LNCaP clone FGC (cell line): ENCODE results near the gene ANKS6.

Source experiments
- DNase-seq: peaks from one replicate; pipeline ENCODE4 v3.0.0-alpha.2; 2011; ENCODE audit warnings: low read depth
- H3K4me3 ChIP-seq: 2 replicates; pipeline ENCODE4 v1.5.1; 2011; ENCODE audit warnings: mild to moderate bottlenecking, low read depth, low read length, control low read depth
- TF ChIP-seq, protein P1 (sequence below): IDR thresholded peaks from 2 replicates; pipeline ENCODE4 v1.5.1; 2012; ENCODE audit warnings: mild to moderate bottlenecking; ENCODE audit not compliant: control insufficient read depth, insufficient read depth; ENCODE audit errors: extremely low read depth

Gene ANKS6

DNA sequence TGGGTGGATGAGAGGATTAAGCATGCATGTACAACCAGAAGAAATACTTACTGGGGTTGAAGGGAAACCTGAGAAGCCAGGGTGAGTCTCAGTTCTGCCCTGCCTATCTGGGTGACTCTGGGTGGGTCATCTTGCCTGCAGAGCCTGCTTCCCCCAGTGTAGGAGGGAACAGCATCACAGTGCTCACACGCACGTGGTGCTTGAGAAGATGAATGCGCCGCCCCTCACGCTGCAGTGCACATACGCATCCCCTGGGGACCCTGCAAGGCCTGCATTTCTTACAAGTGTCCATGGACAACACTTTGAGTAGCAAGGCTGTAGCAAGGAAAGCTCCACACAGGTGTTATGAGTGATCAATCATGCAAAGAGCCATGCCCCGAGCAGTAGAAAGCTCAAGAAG is 68.9 kb downstream of the ANKS6 start:
- TF ChIP-seq, protein P1, sequence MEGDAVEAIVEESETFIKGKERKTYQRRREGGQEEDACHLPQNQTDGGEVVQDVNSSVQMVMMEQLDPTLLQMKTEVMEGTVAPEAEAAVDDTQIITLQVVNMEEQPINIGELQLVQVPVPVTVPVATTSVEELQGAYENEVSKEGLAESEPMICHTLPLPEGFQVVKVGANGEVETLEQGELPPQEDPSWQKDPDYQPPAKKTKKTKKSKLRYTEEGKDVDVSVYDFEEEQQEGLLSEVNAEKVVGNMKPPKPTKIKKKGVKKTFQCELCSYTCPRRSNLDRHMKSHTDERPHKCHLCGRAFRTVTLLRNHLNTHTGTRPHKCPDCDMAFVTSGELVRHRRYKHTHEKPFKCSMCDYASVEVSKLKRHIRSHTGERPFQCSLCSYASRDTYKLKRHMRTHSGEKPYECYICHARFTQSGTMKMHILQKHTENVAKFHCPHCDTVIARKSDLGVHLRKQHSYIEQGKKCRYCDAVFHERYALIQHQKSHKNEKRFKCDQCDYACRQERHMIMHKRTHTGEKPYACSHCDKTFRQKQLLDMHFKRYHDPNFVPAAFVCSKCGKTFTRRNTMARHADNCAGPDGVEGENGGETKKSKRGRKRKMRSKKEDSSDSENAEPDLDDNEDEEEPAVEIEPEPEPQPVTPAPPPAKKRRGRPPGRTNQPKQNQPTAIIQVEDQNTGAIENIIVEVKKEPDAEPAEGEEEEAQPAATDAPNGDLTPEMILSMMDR, result no peak
- no peak overlapping the region for H3K4me3 ChIP-seq
- no peak for DNase-seq

DNA sequence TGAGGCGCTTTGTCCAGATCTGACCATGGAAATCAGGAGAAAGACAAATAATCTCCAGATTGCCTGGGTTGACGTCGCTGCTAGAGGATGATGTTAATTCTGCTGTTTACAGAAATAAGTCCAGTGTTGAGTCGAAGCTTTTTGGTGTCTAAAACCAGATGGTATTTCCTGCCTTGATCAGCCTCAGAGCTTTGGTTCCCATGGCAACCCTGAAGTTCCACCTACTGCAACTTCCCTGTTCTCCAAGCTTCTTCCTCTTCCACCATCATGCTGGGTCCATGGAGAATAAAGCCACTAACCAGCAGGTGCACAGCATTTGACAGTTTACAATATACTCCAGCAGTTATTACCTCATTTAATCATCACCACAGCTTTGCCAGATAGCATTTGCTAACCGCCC is 69.6 kb downstream of the ANKS6 start:
- TF ChIP-seq, protein P1, result no peak
- DNase-seq, result no peak
- H3K4me3 ChIP-seq, result no peak overlapping the region

DNA sequence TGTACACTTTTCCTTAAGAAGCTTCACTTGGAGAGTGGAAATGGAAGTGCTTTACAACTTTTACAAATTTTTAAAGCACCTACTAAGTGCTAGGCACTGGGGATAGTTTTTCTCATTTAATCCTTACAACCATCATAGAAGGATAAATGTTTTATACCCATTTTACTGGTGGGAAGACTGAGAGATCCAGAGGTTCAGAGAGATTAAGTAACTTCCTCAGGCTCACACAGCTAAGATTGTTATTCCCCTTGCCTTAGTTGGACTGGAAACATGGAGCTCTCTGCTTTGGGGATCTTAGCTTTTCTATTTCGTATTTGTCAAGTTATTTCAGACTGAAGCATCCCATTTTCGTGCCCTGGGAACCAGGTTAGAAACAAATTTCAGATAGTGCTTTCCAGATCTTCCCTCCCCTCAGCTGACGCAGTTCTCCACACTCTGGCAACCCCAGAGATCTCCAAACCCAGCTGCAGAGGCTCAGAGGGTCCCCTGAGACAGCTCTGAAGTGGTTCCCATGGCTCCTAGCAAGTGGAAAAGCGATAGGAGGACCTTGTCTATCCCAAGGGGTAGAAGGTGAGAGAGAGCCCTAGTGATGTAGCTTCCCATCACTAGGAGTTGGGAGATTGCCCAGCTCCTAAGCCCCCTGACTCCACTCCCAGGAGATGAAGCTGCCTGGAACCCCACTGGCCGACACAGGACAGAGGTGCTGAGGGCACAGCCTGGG is 71.4 kb downstream of the ANKS6 start:
- TF ChIP-seq, protein P1, result no peak
- no peak overlapping the region for H3K4me3 ChIP-seq
- no peak for DNase-seq

DNA sequence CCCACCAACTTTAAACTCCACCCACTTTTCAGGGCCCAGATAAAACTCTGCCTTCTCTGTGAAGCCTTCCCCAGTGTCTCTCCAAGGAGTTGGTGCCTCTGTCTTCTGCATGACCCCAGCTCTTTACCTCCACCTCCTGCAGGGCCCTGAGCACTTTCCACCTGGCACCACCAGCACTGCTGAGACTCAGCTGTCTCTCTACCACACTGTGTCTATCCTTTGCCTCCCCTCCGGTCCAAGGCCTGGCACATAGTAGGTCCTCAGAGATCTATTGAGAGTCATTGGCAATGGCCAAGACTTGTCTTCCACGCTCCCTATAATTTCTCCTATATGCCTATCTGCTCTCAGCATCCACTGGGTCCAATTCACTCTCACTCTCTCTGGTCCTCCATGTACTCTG is 74.7 kb downstream of the ANKS6 start:
- TF ChIP-seq, protein P1, result no peak
- no peak for DNase-seq
- H3K4me3 ChIP-seq, result no peak overlapping the region

DNA sequence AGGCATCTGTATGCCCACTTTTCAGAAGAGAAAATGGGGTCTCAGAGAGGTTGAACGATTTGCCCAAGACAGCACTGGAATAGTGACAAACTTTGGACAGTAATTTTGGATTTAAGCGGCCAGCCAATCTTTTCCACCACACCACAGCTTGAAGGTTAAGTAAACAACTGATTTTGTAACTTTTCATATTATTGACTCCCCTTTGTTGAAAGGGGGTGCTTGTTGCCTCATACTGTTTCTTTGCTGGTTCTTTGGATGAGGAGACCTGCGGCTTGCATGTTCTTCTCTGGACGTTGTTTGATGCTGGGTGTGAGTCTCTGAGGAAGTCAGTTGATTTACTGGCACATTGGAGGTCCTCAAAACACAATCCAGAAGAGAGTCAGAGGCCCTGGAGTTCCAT is 76.0 kb downstream of the ANKS6 start:
- TF ChIP-seq, protein P1, result no peak
- DNase-seq, result no peak
- H3K4me3 ChIP-seq, result no peak overlapping the region

DNA sequence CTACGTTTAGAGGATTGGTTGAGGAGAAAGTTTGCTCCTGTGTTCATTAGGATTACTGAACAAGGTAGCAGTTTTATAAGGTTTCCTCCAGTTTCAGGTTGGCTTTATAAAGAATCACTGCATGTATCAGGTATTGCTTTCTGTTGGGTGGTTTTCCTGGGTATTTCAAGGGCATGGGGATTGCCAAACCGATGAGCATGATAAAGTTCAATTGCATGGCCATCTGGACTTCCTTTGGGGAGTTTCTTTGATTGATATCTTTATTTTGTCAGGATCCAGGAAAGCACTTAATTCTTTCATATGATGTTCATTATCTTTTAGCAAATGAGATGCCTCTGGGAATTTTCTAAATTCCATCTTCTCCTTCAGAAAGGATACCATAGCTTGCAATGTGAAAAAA is 77.3 kb downstream of the ANKS6 start:
- no peak for DNase-seq
- no peak overlapping the region for H3K4me3 ChIP-seq
- TF ChIP-seq, protein P1, result no peak

DNA sequence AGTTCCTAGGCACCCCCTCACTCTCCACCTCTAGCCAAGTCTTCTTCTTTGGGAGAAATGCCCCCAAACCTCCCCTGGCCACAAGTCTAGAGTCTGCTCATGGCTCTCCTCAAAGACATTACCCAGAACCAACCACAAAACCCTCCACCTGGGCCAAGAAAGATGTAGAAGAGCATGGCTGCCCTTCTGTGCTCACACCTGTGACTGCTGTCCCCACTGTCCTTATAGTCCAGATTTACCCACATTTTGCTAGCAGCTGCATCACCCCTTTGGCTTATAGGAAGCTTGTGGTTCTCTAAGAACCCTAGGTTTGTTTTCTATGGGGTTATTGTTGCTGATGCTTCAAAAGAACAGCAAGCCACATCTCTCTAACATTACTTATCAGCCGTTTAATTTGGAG is 81.5 kb downstream of the ANKS6 start:
- H3K4me3 ChIP-seq, result no peak overlapping the region
- TF ChIP-seq, protein P1, result no peak
- no peak for DNase-seq
